LNCAP (cell line): ENCODE data around the gene TF.

Source experiments
- TF ChIP-seq, protein P1 (sequence below): fragments of 450-650 bp; IDR thresholded peaks from 2 replicates; pipeline ENCODE4 v1.5.1; 2017; ENCODE audit warnings: mild to moderate bottlenecking

TF gene

GRCh38 chr3:133775309-133775708, 29.1 kb downstream of the TF start:
- TF ChIP-seq, protein P1, sequence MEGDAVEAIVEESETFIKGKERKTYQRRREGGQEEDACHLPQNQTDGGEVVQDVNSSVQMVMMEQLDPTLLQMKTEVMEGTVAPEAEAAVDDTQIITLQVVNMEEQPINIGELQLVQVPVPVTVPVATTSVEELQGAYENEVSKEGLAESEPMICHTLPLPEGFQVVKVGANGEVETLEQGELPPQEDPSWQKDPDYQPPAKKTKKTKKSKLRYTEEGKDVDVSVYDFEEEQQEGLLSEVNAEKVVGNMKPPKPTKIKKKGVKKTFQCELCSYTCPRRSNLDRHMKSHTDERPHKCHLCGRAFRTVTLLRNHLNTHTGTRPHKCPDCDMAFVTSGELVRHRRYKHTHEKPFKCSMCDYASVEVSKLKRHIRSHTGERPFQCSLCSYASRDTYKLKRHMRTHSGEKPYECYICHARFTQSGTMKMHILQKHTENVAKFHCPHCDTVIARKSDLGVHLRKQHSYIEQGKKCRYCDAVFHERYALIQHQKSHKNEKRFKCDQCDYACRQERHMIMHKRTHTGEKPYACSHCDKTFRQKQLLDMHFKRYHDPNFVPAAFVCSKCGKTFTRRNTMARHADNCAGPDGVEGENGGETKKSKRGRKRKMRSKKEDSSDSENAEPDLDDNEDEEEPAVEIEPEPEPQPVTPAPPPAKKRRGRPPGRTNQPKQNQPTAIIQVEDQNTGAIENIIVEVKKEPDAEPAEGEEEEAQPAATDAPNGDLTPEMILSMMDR, result no peak

DNA sequence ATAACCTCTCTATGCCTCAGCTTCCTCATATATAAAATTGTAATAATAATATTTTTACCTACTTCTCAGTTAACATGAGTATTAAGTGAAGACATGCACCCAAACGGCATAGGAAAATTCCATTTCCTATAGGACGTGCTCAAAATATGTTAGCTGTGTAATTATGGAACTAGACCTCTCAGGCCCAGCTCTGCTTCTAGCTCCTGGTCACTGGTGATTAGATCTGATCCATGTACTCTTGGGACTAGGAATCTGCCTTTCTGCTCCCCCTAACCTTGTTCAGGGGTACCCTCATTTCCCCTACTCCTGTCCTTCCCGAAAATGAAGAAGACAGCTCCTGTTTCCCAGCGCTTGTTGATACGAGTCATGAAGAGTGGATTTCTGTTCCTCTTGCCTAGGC, 29.6 kb downstream of the TF start:
- TF ChIP-seq, protein P1, result no peak

GRCh38 chr3:133776794-133777438, 30.7 kb downstream of the TF start:
- TF ChIP-seq, protein P1, result no peak

DNA sequence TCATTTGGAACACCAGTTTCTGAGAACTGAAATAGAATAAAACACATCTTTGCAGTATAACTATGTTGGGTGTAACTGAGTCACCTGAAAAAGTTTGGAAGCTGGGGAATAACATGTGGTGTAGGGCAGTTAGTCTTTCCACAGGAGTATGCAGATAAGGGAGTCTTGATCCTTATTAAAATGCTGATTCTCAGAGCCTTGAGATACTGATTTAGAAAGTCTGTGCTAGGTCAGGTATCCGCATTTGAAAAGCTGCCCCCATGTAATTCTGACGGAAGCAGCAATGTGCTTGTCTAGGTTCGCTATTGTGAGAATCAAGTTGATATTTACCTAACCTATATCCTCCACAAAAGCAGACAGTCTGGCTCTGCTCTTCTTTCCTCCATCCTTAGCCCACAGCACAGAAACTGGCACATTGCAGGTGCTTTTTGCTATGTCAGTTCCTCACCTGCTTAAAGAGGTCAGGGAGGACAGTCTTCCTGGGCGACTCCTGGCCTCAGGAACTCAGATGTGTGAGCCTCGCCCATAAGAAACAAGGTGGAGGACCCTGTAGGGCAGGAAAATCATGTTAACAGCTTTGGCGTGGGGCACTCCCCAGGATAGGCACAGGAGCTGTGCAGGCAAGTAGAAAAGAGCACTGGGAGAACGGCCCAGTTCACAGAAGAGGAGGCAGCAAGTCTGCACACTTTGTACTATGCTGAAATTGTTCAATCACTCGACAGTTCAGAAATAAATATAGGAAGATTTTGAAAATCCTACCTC, 31.8 kb downstream of the TF start:
- TF ChIP-seq, protein P1, result no peak

DNA sequence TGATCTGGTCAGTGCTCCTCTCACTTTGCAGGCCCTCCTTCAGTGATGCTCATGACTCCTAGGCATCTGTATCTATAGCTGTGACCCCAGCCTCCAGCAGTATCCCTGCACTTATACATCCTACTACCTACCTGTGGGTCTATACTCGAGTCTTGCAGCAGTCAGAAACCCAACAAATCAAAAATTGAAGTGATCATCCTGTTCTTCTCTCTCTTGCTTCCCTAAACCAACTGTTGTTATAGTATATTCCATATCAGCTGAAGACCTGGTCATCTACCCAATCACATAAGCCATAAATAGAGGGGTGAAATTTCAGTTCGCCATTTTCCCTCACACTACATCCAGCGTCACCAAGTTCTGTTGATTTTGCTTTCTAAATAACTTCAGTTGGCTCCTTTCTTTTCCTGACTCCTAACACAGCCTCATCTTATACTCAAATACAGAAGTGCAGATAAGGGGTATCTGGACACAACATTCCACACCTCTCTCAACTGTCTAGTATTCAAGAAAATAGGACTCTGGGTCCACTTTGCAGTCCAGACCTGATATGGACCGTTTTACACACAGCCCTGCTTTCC, 33.5 kb downstream of the TF start:
- TF ChIP-seq, protein P1, result no peak

DNA sequence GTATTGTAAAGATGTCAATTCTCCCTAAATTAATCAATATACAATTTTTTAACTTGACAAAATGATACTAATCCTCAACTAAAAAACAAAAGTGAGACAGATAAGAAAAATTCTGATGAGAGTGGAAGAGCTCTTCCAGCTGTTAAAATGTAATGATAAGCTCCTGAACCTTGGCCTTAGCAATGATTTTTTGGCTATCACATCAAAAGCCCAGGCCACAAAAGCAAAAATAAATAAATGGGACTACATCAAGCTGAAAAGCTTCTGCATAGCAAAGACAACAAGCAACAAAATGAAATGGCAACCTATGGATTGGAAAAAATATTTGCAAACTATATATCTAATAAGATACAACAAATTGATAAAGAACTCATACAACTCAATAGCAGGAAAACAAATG, 35.4 kb downstream of the TF start:
- TF ChIP-seq, protein P1, result no peak

DNA sequence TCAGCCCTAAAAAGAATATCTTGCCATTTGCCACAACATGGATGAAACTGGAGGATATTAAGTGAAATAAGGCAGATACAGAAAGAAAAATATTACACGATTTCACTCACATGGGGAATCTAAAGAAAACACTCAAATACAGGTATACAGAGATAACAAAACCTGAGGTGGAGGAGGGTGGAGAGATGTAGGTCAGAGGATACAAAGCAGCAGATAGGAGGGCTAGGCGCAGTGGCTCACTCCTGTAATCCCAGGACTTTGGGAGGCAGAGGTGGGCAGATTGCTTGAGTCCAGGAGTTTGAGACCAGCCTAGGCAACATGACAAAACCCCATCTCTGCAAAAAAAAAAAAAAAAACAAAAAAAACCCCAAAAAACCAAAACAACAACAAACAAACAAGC, 36.3 kb downstream of the TF start:
- TF ChIP-seq, protein P1, result no peak
